GM23338 (cell line): ENCODE results near the gene RAB40B. TPM values are rescaled to one million over a fixed set of nuclear protein-coding genes. Genes with fewer than 3 reads are reported as not detected.

Experiments used
- ATAC-seq: fragments of 200-7000 bp; cut with Tn5 transposase; 3 replicates; pipeline ENCODE4 v1.9.1; 2020
- DNase-seq: peaks from one replicate; pipeline ENCODE4 v3.0.0-alpha.2; 2015; ENCODE audit warnings: low spot score
- H2AFZ ChIP-seq: fragments of 200-600 bp; sonication (generic); 2 replicates; pipeline ENCODE4 v1.8.0; 2016; ENCODE audit warnings: antibody characterized with exemption, mild to moderate bottlenecking, moderate library complexity
- H3F3A ChIP-seq: fragments of 200-600 bp; sonication (generic); replicated peaks from 2 replicates; pipeline ENCODE4 v1.8.0; 2017; ENCODE audit warnings: antibody characterized with exemption, mixed run types, low read depth
- H3K27ac ChIP-seq: fragments of 200-600 bp; sonication (generic); 2 replicates; pipeline ENCODE4 v1.6.1; 2016; ENCODE audit warnings: low read depth
- H3K27me3 ChIP-seq: fragments of 200-600 bp; sonication (generic); 2 replicates; pipeline ENCODE4 v1.8.0; 2016; ENCODE audit warnings: mild to moderate bottlenecking, mixed run types, moderate library complexity; ENCODE audit not compliant: insufficient read depth
- H3K36me3 ChIP-seq: fragments of 200-600 bp; sonication (generic); 2 replicates; pipeline ENCODE4 v1.8.0; 2016; ENCODE audit warnings: mild to moderate bottlenecking; ENCODE audit not compliant: insufficient read depth
- H3K4me1 ChIP-seq: fragments of 200-600 bp; sonication (generic); 2 replicates; pipeline ENCODE4 v1.8.0; 2016; ENCODE audit warnings: mild to moderate bottlenecking, moderate library complexity; ENCODE audit not compliant: insufficient read depth
- H3K4me2 ChIP-seq: fragments of 200-600 bp; sonication (generic); 2 replicates; pipeline ENCODE4 v1.7.1; 2017; ENCODE audit warnings: mixed run types
- H3K4me3 ChIP-seq: fragments of 200-600 bp; sonication (generic); 2 replicates; pipeline ENCODE4 v1.6.1; 2016; ENCODE audit warnings: mixed run types
- H3K79me2 ChIP-seq: fragments of 200-600 bp; sonication (generic); replicated peaks from 2 replicates; pipeline ENCODE4 v1.8.0; 2017; ENCODE audit warnings: mild to moderate bottlenecking; ENCODE audit not compliant: insufficient read depth
- H3K9me2 ChIP-seq: fragments of 200-600 bp; sonication (generic); 2 replicates; pipeline ENCODE4 v1.8.0; 2017; ENCODE audit not compliant: insufficient read depth
- H4K20me1 ChIP-seq: fragments of 200-600 bp; sonication (generic); replicated peaks from 2 replicates; pipeline ENCODE4 v1.8.0; 2017; ENCODE audit warnings: mild to moderate bottlenecking; ENCODE audit not compliant: insufficient read depth
- H3K27ac Mint-ChIP-seq: 2 replicates; pipeline ENCODE4 v1.8.0; 2020; ENCODE audit warnings: inconsistent platforms, mild to moderate bottlenecking, moderate library complexity, mixed read lengths
- H3K27me3 Mint-ChIP-seq: 3 replicates; pipeline ENCODE4 v1.8.0; 2022; ENCODE audit warnings: low read depth, mild to moderate bottlenecking, moderate library complexity, mixed read lengths, inconsistent platforms; ENCODE audit not compliant: insufficient read depth, poor library complexity
- H3K36me3 Mint-ChIP-seq: 3 replicates; pipeline ENCODE4 v1.8.0; 2021; ENCODE audit warnings: low read depth, mild to moderate bottlenecking, inconsistent platforms, moderate library complexity, mixed read lengths
- H3K4me1 Mint-ChIP-seq: 3 replicates; pipeline ENCODE4 v1.8.0; 2020; ENCODE audit warnings: mild to moderate bottlenecking, inconsistent platforms, mixed read lengths
- H3K4me3 Mint-ChIP-seq: 3 replicates; pipeline ENCODE4 v1.8.0; 2021; ENCODE audit warnings: moderate library complexity, mild to moderate bottlenecking, inconsistent platforms, mixed read lengths
- H3K9me3 Mint-ChIP-seq: 3 replicates; pipeline ENCODE4 v1.8.0; 2020; ENCODE audit warnings: moderate library complexity, mild to moderate bottlenecking, inconsistent platforms, mixed read lengths
- CREB1 ChIP-seq: fragments of 250-450 bp; sonication (Bioruptor Pico); IDR thresholded peaks from 2 replicates; pipeline ENCODE4 v1.5.0; 2020; ENCODE audit warnings: low read depth, mild to moderate bottlenecking, moderate library complexity
- EZH2phosphoT487 ChIP-seq: fragments of 200-600 bp; sonication (generic); IDR thresholded peaks from one replicate; pipeline ENCODE4 v1.8.1; 2018; ENCODE audit warnings: antibody characterized with exemption; ENCODE audit not compliant: unreplicated experiment
- NANOG ChIP-seq: IDR thresholded peaks from 2 replicates; pipeline ENCODE4 v1.6.1; 2016; ENCODE audit warnings: antibody characterized with exemption, borderline replicate concordance
- POLR2AphosphoS5 ChIP-seq: IDR thresholded peaks from 2 replicates; pipeline ENCODE4 v1.6.1; 2016; ENCODE audit warnings: antibody characterized with exemption, low read depth
- STAT1 ChIP-seq: IDR thresholded peaks from one replicate; pipeline ENCODE4 v1.6.1; 2016; ENCODE audit warnings: antibody characterized with exemption; ENCODE audit not compliant: unreplicated experiment
- ZNF114 ChIP-seq: fragments of 250-450 bp; sonication (Bioruptor Pico); IDR thresholded peaks from 2 replicates; pipeline ENCODE4 v1.5.0; 2020; ENCODE audit warnings: mild to moderate bottlenecking, moderate library complexity
- ZNF331 ChIP-seq: fragments of 250-450 bp; sonication (Bioruptor Pico); IDR thresholded peaks from 2 replicates; pipeline ENCODE4 v1.5.0; 2020; ENCODE audit warnings: low read depth, mild to moderate bottlenecking, moderate library complexity
- polyA plus RNA-seq: library from polyadenylated mRNA; unstranded; fragments of >200 nt; fragmentation: Nextera tagmentation; extraction: Ambion mirVana; gene quantifications from 2 replicates; pipeline ENCODE4 v1.2.1, GENCODE V29; 2016
- total RNA-seq: library from RNA; depleted of rRNA; stranded (reverse); fragments of >200 nt; shearing (Covaris generic); gene quantifications from 2 replicates; pipeline ENCODE4 v1.2.3, GENCODE V29; 2014
- TF ChIP-seq, protein P1 (sequence below): fragments of 250-450 bp; sonication (Bioruptor Pico); IDR thresholded peaks from 2 replicates; pipeline ENCODE4 v1.5.0; 2020; ENCODE audit warnings: mild to moderate bottlenecking, moderate library complexity

RAB40B gene
- total and polyA plus RNA-seq, 2 experiments from 2014 or later, result 4.2 to 5.2 TPM

DNA sequence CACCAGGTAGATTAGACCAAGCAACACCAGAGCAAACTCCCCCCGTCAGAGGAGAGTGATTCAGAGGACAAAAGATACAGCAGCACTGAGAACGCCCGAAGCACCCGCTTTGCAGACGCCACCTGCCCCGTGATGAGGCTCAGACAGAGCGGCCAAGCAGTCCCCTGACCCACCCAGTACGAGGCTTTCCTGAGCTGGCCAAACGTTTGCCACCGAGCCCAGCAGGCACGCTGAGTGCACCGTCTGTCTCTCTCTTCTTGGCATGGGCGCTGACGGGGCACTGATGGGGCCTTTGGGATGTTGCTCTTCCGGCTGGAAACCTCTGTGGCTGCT is 30.9 kb downstream of the RAB40B start (continued):
- TF ChIP-seq ZNF331 (no peak), POLR2AphosphoS5 (no peak)
- TF ChIP-seq, protein P1, sequence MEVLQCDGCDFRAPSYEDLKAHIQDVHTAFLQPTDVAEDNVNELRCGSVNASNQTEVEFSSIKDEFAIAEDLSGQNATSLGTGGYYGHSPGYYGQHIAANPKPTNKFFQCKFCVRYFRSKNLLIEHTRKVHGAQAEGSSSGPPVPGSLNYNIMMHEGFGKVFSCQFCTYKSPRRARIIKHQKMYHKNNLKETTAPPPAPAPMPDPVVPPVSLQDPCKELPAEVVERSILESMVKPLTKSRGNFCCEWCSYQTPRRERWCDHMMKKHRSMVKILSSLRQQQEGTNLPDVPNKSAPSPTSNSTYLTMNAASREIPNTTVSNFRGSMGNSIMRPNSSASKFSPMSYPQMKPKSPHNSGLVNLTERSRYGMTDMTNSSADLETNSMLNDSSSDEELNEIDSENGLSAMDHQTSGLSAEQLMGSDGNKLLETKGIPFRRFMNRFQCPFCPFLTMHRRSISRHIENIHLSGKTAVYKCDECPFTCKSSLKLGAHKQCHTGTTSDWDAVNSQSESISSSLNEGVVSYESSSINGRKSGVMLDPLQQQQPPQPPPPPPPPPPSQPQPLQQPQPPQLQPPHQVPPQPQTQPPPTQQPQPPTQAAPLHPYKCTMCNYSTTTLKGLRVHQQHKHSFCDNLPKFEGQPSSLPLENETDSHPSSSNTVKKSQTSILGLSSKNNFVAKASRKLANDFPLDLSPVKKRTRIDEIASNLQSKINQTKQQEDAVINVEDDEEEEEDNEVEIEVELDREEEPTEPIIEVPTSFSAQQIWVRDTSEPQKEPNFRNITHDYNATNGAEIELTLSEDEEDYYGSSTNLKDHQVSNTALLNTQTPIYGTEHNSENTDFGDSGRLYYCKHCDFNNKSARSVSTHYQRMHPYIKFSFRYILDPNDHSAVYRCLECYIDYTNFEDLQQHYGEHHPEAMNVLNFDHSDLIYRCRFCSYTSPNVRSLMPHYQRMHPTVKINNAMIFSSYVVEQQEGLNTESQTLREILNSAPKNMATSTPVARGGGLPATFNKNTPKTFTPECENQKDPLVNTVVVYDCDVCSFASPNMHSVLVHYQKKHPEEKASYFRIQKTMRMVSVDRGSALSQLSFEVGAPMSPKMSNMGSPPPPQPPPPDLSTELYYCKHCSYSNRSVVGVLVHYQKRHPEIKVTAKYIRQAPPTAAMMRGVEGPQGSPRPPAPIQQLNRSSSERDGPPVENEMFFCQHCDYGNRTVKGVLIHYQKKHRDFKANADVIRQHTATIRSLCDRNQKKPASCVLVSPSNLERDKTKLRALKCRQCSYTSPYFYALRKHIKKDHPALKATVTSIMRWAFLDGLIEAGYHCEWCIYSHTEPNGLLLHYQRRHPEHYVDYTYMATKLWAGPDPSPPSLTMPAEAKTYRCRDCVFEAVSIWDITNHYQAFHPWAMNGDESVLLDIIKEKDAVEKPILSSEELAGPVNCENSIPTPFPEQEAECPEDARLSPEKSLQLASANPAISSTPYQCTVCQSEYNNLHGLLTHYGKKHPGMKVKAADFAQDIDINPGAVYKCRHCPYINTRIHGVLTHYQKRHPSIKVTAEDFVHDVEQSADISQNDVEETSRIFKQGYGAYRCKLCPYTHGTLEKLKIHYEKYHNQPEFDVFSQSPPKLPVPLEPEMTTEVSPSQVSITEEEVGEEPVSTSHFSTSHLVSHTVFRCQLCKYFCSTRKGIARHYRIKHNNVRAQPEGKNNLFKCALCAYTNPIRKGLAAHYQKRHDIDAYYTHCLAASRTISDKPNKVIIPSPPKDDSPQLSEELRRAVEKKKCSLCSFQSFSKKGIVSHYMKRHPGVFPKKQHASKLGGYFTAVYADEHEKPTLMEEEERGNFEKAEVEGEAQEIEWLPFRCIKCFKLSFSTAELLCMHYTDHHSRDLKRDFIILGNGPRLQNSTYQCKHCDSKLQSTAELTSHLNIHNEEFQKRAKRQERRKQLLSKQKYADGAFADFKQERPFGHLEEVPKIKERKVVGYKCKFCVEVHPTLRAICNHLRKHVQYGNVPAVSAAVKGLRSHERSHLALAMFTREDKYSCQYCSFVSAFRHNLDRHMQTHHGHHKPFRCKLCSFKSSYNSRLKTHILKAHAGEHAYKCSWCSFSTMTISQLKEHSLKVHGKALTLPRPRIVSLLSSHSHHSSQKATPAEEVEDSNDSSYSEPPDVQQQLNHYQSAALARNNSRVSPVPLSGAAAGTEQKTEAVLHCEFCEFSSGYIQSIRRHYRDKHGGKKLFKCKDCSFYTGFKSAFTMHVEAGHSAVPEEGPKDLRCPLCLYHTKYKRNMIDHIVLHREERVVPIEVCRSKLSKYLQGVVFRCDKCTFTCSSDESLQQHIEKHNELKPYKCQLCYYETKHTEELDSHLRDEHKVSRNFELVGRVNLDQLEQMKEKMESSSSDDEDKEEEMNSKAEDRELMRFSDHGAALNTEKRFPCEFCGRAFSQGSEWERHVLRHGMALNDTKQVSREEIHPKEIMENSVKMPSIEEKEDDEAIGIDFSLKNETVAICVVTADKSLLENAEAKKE (CRISPR knock-in tag), result no peak

DNA sequence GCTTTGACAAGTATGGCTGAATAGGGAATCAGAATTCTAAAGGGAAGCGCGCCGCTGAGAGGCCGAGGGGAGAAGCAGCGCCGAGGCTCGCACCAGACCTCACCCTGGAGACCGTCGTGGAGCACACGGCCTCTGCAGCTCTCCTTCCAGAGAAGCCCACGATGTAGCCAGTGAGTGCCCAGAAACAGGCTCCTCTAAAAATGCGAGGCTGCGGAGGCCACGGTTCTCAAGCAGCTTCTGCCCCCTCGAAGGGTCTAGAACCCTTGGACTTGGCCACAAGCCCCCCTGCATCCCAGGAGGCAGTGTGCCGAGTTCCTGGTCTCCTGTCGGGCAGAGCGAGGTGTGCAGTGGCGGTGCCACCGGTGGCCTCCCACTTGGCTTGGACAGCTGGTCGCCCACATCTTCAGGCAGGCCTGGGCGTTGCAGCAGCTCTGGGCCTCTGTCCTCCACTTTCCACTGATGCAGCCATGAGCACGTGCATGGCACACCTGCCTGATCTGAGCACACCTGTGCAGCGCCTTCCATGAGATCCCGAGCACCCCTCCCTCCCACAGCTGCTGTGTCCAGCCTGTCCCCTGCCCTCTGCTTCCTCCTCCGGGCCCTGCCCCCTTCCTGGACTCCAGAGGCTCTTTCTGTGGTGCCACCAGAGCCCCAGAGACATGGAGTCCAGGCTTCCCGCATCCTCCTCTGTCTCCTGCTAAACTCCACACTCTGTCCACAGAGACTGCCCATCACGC is 31.4 kb downstream of the RAB40B start:
- Mint-ChIP-seq H3K9me3 (no peaks in the 10 kb centered on the region), H3K27ac (no peak overlapping the region), H3K27me3 (peaks cover 11% of the 10 kb centered on the region), H3K4me3 (no peak overlapping the region), H3K36me3 (no peaks in the 10 kb centered on the region), H3K4me1 (peaks cover 4% of the 10 kb centered on the region; the same call in 2 of the 3 replicates)
- Histone ChIP-seq H3F3A (0 out of 2 replicates have a peak, but pooled peaks cover 2% of the 10 kb centered on the region), H3K27ac (no peak overlapping the region), H3K4me1 (no peaks in the 10 kb centered on the region), H4K20me1 (no peaks in the 10 kb centered on the region), H3K79me2 (no peaks in the 10 kb centered on the region), H3K9me2 (no peaks in the 10 kb centered on the region), H3K36me3 (no peaks in the 10 kb centered on the region), H2AFZ (no peak overlapping the region), H3K27me3 (no peaks in the 10 kb centered on the region), H3K4me3 (no peak overlapping the region), H3K4me2 (no peak overlapping the region)
- no peak for DNase-seq
- no peak for ATAC-seq
- TF ChIP-seq CREB1 (CRISPR knock-in tag) (no peak), ZNF114 (CRISPR knock-in tag) (no peak), STAT1 (no peak), ZNF331 (no peak), EZH2phosphoT487 (no peak), NANOG (no peak)
- TF ChIP-seq, protein P1 (CRISPR knock-in tag), result no peak
